ENCODE measurements around the gene CXCR6. TPM values are rescaled to one million over a fixed set of nuclear protein-coding genes. Genes with fewer than 3 reads are reported as not detected.

Gene CXCR6
- total and polyA plus RNA-seq, 2 experiments from 2014 or later: 0.10 TPM; not detected in 1

GRCh38 chr3:45948881-45949280 is 5.6 kb downstream of the CXCR6 start (continued):
- TF ChIP-seq ZNF462 (CRISPR knock-in tag; IDR thresholded peaks at IDR 0.05): no peak
- no peak for TF ChIP-seq REST (IDR thresholded peaks at IDR 0.05; ENCODE audit: unreplicated experiment)
- no peak for TF ChIP-seq ZNF114 (CRISPR knock-in tag; IDR thresholded peaks at IDR 0.05)
- TF ChIP-seq ZNF331 (CRISPR knock-in tag; IDR thresholded peaks at IDR 0.05; ENCODE audit: low read depth): no peak
- no peak for TF ChIP-seq POLR2AphosphoS5 (IDR thresholded peaks at IDR 0.05; ENCODE audit: low read depth)
- no peak for TF ChIP-seq NANOG (IDR thresholded peaks at IDR 0.05; ENCODE audit: borderline replicate concordance)

- Histone ChIP-seq H3K4me2 (no peak overlapping the region), H3F3A (replicated peaks; ENCODE audit: low read depth) (no peaks in the 10 kb centered on the region), H2AFZ (no peak overlapping the region), H3K27ac (ENCODE audit: low read depth) (no peak overlapping the region), H3K4me3 (no peak overlapping the region), H4K20me1 (replicated peaks; ENCODE audit: insufficient read depth) (no peaks in the 10 kb centered on the region), H3K4me1 (ENCODE audit: insufficient read depth) (no peaks in the 10 kb centered on the region), H3K9me2 (ENCODE audit: insufficient read depth) (0 out of 2 replicates have a peak, but pooled peaks cover 4% of the 10 kb centered on the region), H3K36me3 (ENCODE audit: insufficient read depth) (peaks cover 28% of the 10 kb centered on the region), H3K27me3 (ENCODE audit: insufficient read depth) (no peaks in the 10 kb centered on the region), H3K79me2 (replicated peaks; ENCODE audit: insufficient read depth) (no peaks in the 10 kb centered on the region)
- ATAC-seq (no peak), DNase-seq (ENCODE audit: low spot score) (no peak)
- H3K9me3 Mint-ChIP-seq: no peaks in the 10 kb centered on the region
- H3K4me1 Mint-ChIP-seq: no peaks in the 10 kb centered on the region
- H3K27ac Mint-ChIP-seq: no peak overlapping the region
- H3K27me3 Mint-ChIP-seq (ENCODE audit: insufficient read depth, low read depth, poor library complexity): peaks cover 6% of the 10 kb centered on the region
- H3K4me3 Mint-ChIP-seq: no peak overlapping the region
- H3K36me3 Mint-ChIP-seq (ENCODE audit: low read depth): peaks cover 76% of the 10 kb centered on the region
- TF ChIP-seq ETS1 (IDR thresholded peaks at IDR 0.05): no peak
- no peak for TF ChIP-seq JUNB (IDR thresholded peaks at IDR 0.05; ENCODE audit: unreplicated experiment)
- TF ChIP-seq ZNF331 (CRISPR knock-in tag; IDR thresholded peaks at IDR 0.05; ENCODE audit: low read depth): no peak
- TF ChIP-seq CREB1 (CRISPR knock-in tag; IDR thresholded peaks at IDR 0.05; ENCODE audit: low read depth): no peak
- TF ChIP-seq REST (IDR thresholded peaks at IDR 0.05; ENCODE audit: unreplicated experiment): no peak
- TF ChIP-seq POLR2AphosphoS5 (IDR thresholded peaks at IDR 0.05; ENCODE audit: low read depth): no peak
Observed at GRCh38 chr3:45949432-45949831, 6.2 kb downstream of the CXCR6 start.

Measured in GM23338 (cell line).